HCT116 (cell line): ENCODE measurements around the gene HDGFL3. TPM values are rescaled to one million over a fixed set of nuclear protein-coding genes. Genes with fewer than 3 reads are reported as not detected.

Experiments
- ATAC-seq: fragments of 200-7000 bp; cut with Tn5 transposase; 2 replicates; pipeline ENCODE4 v1.9.1; 2020; ENCODE audit warnings: mild to moderate bottlenecking, moderate library complexity
- BruUV-seq: library from RNA; stranded (reverse); fragments of 400-500 nt; replicated peaks from 2 replicates; lab custom pipeline; 2021; lab: Mats Ljungman, UMichigan
- CTCF ChIA-PET: fragments of 300-600 bp; sonication (Branson Sonifier 250); formaldehyde crosslinking; loops from one replicate; lab custom pipeline; 2021; ENCODE audit warnings: antibody characterized with exemption; lab: Charles Lee
- POLR2A ChIA-PET: fragments of 300-600, 350-600 bp; sonication (Branson Sonifier 250); formaldehyde crosslinking; loops from one replicate; lab custom pipeline; 2021; ENCODE audit warnings: antibody characterized with exemption; lab: Charles Lee
- RAD21 ChIA-PET, 2 experiments: fragments of 300-600 bp; sonication (Branson Sonifier 250); formaldehyde crosslinking; loops; one replicate each; lab custom pipeline; 2023; ENCODE audit warnings: low total read pairs in 2 of 2; ENCODE audit not compliant: uncharacterized antibody in 2 of 2, unreplicated experiment in 2 of 2, low non-redundant PET in 1 of 2; lab: Charles Lee
- DNase-seq: peaks from one replicate; pipeline ENCODE4 v3.0.0-alpha.2; 2010; ENCODE audit warnings: low read depth, low spot score
- H2AFZ ChIP-seq: fragments of 200-600 bp; shearing (Covaris generic), sonication (generic); 2 replicates; pipeline ENCODE4 v1.6.1; 2017; ENCODE audit warnings: low read depth, mixed run types, mixed read lengths, antibody characterized with exemption, low read length; ENCODE audit not compliant: poor library complexity, severe bottlenecking
- H3K27ac ChIP-seq: 2 replicates; pipeline ENCODE4 v1.5.1; 2012; ENCODE audit warnings: low read depth, low read length
- H3K27me3 ChIP-seq: fragments of 200-600 bp; sonication (generic); 2 replicates; pipeline ENCODE4 v1.6.1; 2016; ENCODE audit warnings: mixed run types, low read length, mixed read lengths; ENCODE audit not compliant: insufficient read depth
- H3K36me3 ChIP-seq, 2 experiments: fragments of 200-500 bp in 1 of 2; fragments of 200-600 bp in 1 of 2; sonication (Bioruptor generic) in 1 of 2; sonication (generic) in 1 of 2; 2 replicates each; pipeline versions ENCODE4 v1.5.1 to v1.6.1; 2014 to 2016; ENCODE audit warnings: low read length in 2 of 2, inconsistent platforms in 1 of 2, mixed read lengths in 1 of 2, mixed run types in 1 of 2; ENCODE audit not compliant: insufficient read depth in 2 of 2, control insufficient read depth in 1 of 2
- H3K4me1 ChIP-seq, 2 experiments: fragments of 200-600 bp in 1 of 2; sonication (generic) in 1 of 2; 2 replicates each; pipeline versions ENCODE4 v1.5.1 to v1.6.1; 2012 to 2017; ENCODE audit warnings: low read length in 2 of 2, inconsistent platforms in 1 of 2, mild to moderate bottlenecking in 1 of 2, mixed read lengths in 1 of 2, mixed run types in 1 of 2, moderate library complexity in 1 of 2; ENCODE audit not compliant: insufficient read depth in 2 of 2, control insufficient read depth in 1 of 2
- H3K4me2 ChIP-seq: fragments of 200-600 bp; sonication (generic); 2 replicates; pipeline ENCODE4 v1.6.1; 2017; ENCODE audit warnings: mixed run types, low read length, mixed read lengths
- H3K4me3 ChIP-seq, 2 experiments: fragments of 200-600 bp in 1 of 2; sonication (generic) in 1 of 2; replicated peaks in 1 of 2; 2 replicates each; pipeline ENCODE4 v1.5.1; 2011 to 2016; ENCODE audit warnings: low read length in 2 of 2, control low read depth in 1 of 2, low read depth in 1 of 2, mild to moderate bottlenecking in 1 of 2, mixed read lengths in 1 of 2, mixed run types in 1 of 2
- H3K79me2 ChIP-seq: fragments of 200-600 bp; sonication (generic); 2 replicates; pipeline ENCODE4 v1.6.1; 2017; ENCODE audit warnings: mild to moderate bottlenecking, mixed run types, low read length, moderate library complexity, mixed read lengths; ENCODE audit not compliant: insufficient read depth
- H3K9ac ChIP-seq: fragments of 200-600 bp; sonication (generic); 2 replicates; pipeline ENCODE4 v1.6.1; 2016; ENCODE audit warnings: low read length, mixed read lengths
- H3K9me2 ChIP-seq: fragments of 200-600 bp; sonication (generic), shearing (Covaris generic); 2 replicates; pipeline ENCODE4 v1.6.1; 2017; ENCODE audit warnings: mixed run types, mild to moderate bottlenecking, moderate library complexity; ENCODE audit not compliant: insufficient read depth
- H3K9me3 ChIP-seq, 2 experiments: fragments of 200-500 bp in 1 of 2; fragments of 200-600 bp in 1 of 2; sonication (Bioruptor generic) in 1 of 2; sonication (generic) in 1 of 2; 2 replicates each; pipeline ENCODE4 v1.6.1; 2014 to 2017; ENCODE audit warnings: low read length in 2 of 2, mixed read lengths in 2 of 2, inconsistent platforms in 1 of 2, low read depth in 1 of 2, mild to moderate bottlenecking in 1 of 2, mixed run types in 1 of 2, moderate library complexity in 1 of 2; ENCODE audit not compliant: control insufficient read depth in 1 of 2, insufficient read depth in 1 of 2
- H4K20me1 ChIP-seq: fragments of 200-600 bp; sonication (generic), shearing (Covaris generic); 2 replicates; pipeline ENCODE4 v1.6.1; 2017; ENCODE audit warnings: mixed run types, mild to moderate bottlenecking, moderate library complexity; ENCODE audit not compliant: insufficient read depth
- ATF3 ChIP-seq: IDR thresholded peaks from 2 replicates; pipeline ENCODE4 v1.6.1; 2012
- CBX3 ChIP-seq: IDR thresholded peaks from 2 replicates; pipeline ENCODE4 v1.6.1; 2012; ENCODE audit warnings: low read depth
- CTCF ChIP-seq, 3 experiments: fragments of 200-600 bp in 1 of 3; sonication (generic) in 1 of 3; IDR thresholded peaks in 2 of 3; conservative IDR thresholded peaks in 1 of 3; 2 replicates each; pipeline ENCODE4 v1.5.1; 2012 to 2017; ENCODE audit warnings: low read depth in 2 of 3, low read length in 2 of 3, antibody characterized with exemption in 1 of 3, borderline replicate concordance in 1 of 3, control low read depth in 1 of 3, mild to moderate bottlenecking in 1 of 3, mixed read lengths in 1 of 3, mixed run types in 1 of 3, moderate library complexity in 1 of 3; ENCODE audit not compliant: insufficient read depth in 1 of 3
- EZH2phosphoT487 ChIP-seq: fragments of 200-600 bp; IDR thresholded peaks from 2 replicates; pipeline ENCODE4 v1.6.1; 2018; ENCODE audit warnings: antibody characterized with exemption, borderline replicate concordance
- JUND ChIP-seq: IDR thresholded peaks from 2 replicates; pipeline ENCODE4 v1.6.1; 2012
- RAD21 ChIP-seq: IDR thresholded peaks from 2 replicates; pipeline ENCODE4 v1.6.1; 2012; ENCODE audit warnings: low read depth, mild to moderate bottlenecking
- REST ChIP-seq: IDR thresholded peaks from 2 replicates; pipeline ENCODE4 v1.6.1; 2012; ENCODE audit warnings: low read depth
- SIN3A ChIP-seq: IDR thresholded peaks from 2 replicates; pipeline ENCODE4 v1.6.1; 2012; ENCODE audit warnings: low read depth
- SRF ChIP-seq: IDR thresholded peaks from 2 replicates; pipeline ENCODE4 v1.6.1; 2012; ENCODE audit warnings: low read depth
- TCF7L2 ChIP-seq: IDR thresholded peaks from 2 replicates; pipeline ENCODE4 v1.7.0; 2011; ENCODE audit warnings: borderline replicate concordance, inconsistent platforms; ENCODE audit not compliant: insufficient read depth, insufficient read length; ENCODE audit errors: extremely low read depth
- ZNF274 ChIP-seq: fragments of 200-500 bp; sonication (Bioruptor generic); IDR thresholded peaks from 2 replicates; pipeline ENCODE4 v1.6.1; 2014; ENCODE audit warnings: mild to moderate bottlenecking, low read depth, low read length, inconsistent platforms
- intact Hi-C: fragments of 100-400 bp; cut with micrococcal nuclease; formaldehyde crosslinking; loops from 2 replicates; pipeline ENCODE4 v1.10.0; 2022
- total RNA-seq: library from RNA; stranded (reverse); gene quantifications from one replicate; pipeline ENCODE4 v1.2.1, GENCODE V29; 2021; ENCODE audit not compliant: unreplicated experiment
- TF ChIP-seq, protein P1 (sequence below): IDR thresholded peaks from 2 replicates; pipeline ENCODE4 v1.6.1; 2012

The HDGFL3 gene
- total RNA-seq, 1 experiment from 2014 or later: 0.64 TPM

- TF ChIP-seq SIN3A (no peak), JUND (no peak), ZNF274 (no peak), TCF7L2 (no peak), CBX3 (no peak), ATF3 (no peak), CTCF (IDR thresholded peaks at IDR 0.05 in 2 of 3, conservative IDR thresholded peaks at IDR 0.05 in 1 of 3; ENCODE audit: borderline replicate concordance in 1 of 3, insufficient read depth in 1 of 3, low read depth in 2 of 3, low read length in 2 of 3) (no peak), SRF (no peak), RAD21 (no peak), EZH2phosphoT487 (no peak), REST (no peak)
- TF ChIP-seq, protein P1, sequence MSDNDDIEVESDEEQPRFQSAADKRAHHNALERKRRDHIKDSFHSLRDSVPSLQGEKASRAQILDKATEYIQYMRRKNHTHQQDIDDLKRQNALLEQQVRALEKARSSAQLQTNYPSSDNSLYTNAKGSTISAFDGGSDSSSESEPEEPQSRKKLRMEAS: no peak
- ChIA-PET RAD21 (no interaction called here), CTCF (no interaction called here), POLR2A (no interaction called here)
- no peak overlapping the region for H3K4me2 ChIP-seq
- BruUV-seq: no TSS peak
- no peaks in the 10 kb centered on the region for H3K79me2 ChIP-seq
- H3K27ac ChIP-seq: no peak overlapping the region
- DNase-seq (no peak), ATAC-seq (no peak)
- no peak overlapping the region for H3K4me3 ChIP-seq
- H3K9me2 ChIP-seq: no peaks in the 10 kb centered on the region
- H3K4me1 ChIP-seq: no peaks in the 10 kb centered on the region
- H3K9ac ChIP-seq: no peak overlapping the region
- no peaks in the 10 kb centered on the region for H3K9me3 ChIP-seq
- H3K27me3 ChIP-seq: no peaks in the 10 kb centered on the region
- H3K36me3 ChIP-seq: no peaks in the 10 kb centered on the region
- H2AFZ ChIP-seq: no peak overlapping the region
- intact Hi-C loops: no loop called here
- no peaks in the 10 kb centered on the region for H4K20me1 ChIP-seq
These were observed 43.2 kb upstream of the HDGFL3 start for GRCh38 chr15:83250781-83251180.
